ENCODE data around the gene TNFRSF12A.

Gene TNFRSF12A

DNA sequence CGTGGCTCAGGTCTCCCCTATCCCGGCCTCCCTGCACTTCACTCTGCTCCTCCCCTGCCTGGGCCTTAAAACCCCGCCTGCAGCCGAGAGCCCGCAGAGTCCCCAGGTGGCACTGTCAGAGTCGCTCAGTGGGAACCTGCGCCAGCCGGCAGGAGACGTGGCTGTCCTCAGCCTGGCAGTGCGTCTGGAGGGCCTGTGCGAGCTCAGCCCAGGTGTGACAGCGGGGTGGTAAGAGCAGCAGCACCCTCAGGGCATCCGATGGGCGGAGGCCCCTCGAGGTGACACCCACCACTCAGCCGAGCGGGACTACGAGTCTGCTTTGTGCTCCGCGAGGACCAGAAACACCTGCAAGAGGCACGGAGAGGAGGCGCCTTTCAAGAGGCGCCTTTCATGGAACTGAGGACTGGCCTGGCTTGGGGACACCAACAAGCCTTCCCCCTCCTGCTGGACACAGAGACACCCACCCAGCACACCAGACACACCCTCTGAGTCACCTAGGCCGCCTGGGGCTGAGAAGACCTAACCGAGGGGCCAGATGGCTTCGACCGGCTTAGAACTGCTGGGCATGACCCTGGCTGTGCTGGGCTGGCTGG is 7.2 kb upstream of the TNFRSF12A start, which contains the start of gene CLDN9:
CLDN9 (plus strand) TSS at position 96 of the 593 bp plus-strand sequence; CDS start at position 536, 440 bp downstream.
- no peak for DNase-seq

DNA sequence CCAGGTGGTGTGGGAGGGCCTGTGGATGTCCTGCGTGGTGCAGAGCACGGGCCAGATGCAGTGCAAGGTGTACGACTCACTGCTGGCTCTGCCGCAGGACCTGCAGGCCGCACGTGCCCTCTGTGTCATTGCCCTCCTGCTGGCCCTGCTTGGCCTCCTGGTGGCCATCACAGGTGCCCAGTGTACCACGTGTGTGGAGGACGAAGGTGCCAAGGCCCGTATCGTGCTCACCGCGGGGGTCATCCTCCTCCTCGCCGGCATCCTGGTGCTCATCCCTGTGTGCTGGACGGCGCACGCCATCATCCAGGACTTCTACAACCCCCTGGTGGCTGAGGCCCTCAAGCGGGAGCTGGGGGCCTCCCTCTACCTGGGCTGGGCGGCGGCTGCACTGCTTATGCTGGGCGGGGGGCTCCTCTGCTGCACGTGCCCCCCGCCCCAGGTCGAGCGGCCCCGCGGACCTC is 6.6 kb upstream of the TNFRSF12A start:
- DNase-seq: no peak

DNA sequence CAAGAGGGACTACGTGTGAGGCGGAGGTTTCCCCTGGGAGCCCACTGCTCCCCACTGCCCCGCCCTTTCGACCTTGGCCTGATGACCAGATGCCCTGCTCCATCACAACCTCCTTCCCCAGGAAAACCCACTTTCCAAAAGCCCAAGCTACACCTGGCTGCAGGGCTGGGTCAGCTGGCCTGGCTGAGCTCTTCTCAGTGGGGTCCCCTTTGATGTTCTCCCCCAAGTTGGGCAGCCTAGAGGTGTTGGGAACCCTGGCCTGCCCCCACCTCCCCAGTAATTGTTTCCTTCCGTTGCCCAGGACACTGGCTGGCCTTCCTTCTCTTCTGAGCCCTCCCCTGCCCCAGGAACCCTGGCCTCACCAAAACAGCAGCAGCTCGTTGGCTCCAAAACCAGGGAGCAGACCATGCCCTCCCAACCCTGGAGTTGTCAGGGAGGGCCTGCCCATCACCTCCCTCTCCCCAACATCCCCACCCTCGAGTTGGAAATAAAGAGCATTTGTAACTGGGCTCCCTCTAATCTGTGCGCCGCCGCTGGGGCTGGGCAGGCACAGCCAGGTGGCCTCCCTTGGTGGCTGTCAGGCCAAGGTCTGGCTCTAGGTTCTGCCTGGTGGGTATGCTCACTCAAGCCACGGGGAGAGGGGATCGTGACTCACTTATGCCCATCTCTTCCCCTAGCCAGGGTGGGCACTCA is 6.0 kb upstream of the TNFRSF12A start:
- DNase-seq: no peak

DNA sequence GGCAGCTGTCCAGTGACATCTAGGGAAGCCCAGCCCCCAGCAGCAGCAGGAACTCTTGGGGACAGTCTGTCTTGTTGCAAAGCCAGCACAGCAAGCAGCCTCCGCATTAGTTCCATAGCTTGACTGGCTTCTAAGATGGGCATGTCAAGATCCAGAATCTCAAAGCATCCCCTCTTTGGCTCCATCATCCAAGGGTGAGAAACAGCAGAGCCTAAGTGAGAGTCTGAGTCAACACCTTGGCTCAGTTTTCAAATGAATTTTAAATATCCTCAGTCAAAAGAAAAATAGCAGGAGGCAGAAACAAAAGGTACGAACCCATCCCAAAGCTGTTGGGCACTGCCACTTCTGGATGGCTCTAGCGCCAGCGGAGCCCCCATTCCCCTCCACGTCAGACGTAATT is 5.2 kb upstream of the TNFRSF12A start:
- no peak for DNase-seq

DNA sequence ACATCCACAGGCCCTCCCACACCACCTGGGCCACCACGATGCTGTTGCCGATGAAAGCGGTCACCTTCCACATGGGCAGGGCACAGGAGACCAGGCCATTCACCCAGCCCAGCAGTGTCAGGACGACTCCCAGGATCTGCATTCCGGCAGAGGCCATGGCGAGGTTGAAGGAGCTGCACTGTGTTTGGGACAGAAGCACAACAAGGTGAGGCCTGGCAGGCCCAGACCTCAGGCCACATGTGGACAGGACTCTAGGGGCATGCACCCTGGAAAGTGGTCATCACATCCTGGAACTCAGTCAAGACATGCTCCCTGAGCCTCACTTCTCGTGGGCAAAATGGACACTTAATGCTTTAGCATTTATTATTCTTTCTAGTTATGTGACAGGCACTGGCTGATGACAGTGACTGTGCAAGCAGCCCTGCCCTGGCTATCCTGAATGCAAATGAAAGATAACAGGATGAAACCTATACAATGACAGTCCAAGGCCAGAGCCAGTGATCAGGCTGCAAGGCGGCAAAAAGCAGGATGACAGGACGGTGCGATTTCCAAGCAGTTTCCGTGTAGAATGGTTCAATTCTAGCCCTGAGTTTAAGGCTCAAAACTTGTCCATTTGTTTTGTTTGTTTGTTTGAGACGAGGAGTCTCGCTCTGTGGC is 4.2 kb upstream of the TNFRSF12A start:
- no peak for DNase-seq

DNA sequence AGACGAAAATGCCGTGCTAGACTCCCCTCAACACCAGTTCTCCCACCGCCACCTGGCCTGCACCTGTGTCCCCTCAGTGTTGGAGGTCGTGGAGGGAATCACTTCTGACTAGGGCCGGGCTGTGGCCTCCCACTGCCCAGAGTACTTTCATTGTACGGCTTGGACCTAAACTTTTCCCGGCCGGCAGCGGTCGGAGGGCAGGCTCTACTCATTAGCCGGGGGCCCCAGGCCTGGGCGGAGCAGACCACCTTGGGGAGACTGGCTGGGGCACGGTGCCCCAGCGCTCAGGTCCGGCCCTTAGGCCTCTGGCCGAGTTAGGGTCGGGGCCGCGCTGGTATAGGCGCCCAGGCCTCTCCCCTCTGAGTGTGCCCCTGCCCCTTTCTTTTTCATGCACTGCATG is 2.8 kb upstream of the TNFRSF12A start:
- no peak for DNase-seq

DNA sequence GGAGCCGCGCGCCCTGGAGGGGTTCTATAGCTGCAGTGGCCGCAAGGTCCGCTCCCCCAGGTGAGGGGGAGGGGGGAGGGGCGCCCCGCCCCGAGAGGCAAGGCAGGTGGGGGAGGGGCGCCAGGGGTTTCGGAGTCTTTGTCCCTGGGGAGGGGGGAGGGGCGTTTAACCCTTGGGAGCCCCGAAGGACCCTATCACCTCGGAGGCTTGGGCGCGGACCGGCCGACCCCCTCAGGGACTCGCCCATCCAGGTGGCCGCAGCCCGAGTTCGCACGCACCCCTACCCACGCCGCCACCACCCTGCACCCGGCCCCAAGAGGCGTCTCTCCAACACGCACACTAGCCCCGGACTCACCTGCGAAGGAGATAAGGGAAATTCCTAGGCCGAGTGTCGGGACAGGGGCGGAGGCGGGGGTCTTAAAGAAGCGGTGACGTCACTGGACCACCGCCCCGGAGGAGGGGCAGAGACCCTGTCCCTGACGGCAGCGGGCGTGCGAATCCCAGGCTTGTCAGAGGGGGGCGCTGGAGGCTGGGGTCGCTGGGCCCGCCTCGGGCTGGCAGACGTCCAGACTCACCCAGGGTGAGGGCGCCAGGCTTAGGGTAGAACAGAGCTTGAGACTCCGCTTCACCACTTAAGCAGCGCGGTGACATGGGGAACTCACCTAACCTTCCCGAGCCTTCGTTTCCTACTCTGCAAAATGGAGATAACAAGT is 2.2 kb upstream of the TNFRSF12A start, which contains the start of gene CLDN6:
CLDN6 (minus strand) TSS at position 390 of the 713 bp plus-strand sequence. CDS start 2,162 bp downstream, outside the sequence.
- DNase-seq: peak in 4 of 6 experiments; percentile 11 to 17 (median 14)

DNA sequence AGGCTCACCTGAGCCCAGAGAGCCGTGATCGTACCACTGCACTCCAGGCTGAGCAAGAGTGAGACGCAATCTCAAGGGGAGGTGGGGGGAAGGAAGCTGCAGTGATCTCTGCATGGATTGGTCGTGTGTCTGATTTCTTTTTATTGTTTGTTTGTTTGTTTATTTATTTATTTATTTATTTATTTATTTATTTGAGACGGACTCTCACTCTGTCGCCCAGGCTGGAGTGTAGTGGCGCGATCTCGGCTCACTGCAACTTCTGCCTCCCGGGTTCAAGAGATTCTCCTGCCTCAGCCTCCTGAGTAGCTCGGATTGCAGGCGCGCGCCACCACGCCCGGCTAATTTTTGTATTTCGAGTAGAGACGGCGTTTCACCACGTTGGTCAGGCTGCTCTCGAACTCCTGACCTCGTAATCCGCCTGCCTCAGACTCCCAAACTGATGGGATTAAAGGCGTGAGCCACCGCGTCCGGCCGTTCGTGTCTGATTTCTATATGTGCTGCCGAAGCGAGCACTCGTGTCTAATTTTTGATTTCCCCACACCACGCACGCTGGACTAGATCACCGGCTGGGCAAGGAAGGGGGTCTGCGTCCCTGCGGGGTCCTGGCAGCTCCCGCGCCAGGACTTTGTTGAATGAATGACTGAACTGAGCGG is 448 bp upstream of the TNFRSF12A start:
- DNase-seq: no peak

DNA sequence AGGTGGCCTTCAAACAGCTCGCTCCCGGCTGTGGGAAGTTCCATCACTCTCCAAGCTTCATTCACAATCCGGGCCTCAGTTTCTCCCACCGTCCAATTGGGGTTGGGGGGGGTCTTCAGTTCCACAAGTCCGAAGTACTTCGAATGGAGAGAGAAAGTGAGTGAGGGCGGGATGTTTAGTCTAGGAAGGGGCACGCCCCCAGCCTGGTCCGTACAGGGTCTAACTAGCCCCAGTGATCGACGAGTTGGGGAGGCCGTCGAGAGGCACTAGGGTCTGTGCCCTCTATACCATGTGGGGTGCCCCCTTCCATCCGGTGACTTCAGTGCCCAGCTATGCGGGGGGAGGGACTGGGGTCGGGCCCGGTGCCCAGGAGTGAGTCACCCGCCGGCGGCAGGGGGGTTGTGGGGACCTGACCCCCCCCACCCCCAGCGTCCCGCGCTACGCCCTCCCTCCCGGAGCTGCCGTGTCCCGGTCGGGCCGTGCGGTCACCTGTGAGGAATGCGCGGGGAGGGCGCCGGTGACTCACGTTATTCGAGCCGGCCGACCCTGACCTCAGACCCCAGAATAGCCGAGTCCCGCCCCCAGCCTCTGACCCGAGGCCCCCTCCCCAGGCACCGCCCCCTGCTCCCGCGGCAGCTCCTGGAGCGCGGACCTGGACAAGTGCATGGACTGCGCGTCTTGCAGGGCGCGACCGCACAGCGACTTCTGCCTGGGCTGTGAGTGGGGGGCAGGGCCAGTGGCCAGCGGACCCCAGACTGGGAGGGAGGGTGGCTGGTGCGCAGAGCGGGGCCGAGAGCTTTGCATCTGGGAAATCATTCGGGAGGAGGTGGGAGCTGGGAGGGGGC is 658 bp downstream of the TNFRSF12A start:
- peak in 4 of 6 experiments; percentile 27 to 57 (median 46) for DNase-seq

DNA sequence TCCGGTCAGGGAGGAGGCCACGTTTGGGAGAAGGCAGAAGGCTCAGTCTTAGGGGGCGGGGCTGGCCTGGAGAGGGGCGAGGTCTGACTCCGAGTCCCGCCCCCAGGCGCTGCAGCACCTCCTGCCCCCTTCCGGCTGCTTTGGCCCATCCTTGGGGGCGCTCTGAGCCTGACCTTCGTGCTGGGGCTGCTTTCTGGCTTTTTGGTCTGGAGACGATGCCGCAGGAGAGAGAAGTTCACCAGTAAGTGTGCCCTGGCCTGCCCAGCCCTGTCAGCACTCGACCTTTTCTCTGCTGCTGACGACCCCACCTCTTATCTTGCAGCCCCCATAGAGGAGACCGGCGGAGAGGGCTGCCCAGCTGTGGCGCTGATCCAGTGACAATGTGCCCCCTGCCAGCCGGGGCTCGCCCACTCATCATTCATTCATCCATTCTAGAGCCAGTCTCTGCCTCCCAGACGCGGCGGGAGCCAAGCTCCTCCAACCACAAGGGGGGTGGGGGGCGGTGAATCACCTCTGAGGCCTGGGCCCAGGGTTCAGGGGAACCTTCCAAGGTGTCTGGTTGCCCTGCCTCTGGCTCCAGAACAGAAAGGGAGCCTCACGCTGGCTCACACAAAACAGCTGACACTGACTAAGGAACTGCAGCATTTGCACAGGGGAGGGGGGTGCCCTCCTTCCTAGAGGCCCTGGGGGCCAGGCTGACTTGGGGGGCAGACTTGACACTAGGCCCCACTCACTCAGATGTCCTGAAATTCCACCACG is 1.5 kb downstream of the TNFRSF12A start:
- peak; percentile 29 to 71 (median 62) for DNase-seq

DNA sequence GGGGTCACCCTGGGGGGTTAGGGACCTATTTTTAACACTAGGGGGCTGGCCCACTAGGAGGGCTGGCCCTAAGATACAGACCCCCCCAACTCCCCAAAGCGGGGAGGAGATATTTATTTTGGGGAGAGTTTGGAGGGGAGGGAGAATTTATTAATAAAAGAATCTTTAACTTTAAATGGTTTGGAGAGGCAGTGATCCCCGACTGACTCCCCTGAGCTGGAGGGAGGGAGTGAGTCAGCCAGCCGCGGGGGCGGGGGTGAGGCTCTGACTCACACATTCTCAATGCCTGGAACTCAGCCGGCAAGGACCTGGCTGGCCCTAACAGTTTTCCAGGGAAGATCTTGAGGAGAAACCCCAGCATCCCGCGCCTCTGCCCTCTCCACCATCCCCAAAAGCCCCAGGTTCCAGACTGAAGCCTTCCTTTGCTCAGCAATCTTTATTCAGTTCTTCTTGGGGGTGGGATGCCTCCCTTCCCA is 2.1 kb downstream of the TNFRSF12A start:
- DNase-seq: peak in 4 of 6 experiments; percentile 21 to 67 (median 46)

DNA sequence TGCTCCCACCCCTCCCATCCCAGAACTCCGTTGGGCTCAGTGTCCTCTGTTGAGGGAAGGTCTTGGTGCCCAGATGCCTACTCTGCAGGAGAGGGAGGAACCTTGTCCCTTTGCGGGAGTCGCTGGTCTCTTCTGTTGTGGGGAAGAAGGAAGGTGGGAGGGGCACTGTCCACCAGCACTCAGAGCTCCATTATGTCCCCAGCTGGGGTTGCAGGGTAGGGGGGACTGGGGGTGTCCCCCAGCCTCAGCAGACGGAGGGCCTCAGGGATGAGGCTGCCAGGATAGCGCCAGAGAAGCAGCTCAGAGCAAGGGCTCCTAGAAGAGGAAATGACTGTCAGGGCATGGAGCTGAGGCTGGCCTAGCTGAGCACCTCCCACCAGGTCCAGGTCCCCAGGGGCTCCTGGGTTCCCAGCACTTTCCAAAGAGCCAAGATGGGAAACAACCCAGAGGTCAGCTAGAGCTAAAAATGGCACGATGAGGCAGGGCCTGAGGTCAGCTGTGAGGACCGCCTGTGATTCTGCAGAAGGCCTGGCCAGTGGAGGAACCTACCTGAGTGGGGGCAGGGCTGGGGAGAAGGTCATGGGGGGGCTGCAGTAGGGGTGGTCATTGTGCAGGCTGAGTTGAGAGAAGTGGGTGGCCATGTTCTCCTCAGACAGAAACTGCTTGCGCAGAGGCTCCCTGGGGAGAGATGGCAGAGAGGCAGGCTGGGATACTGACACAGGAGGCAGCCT is 2.7 kb downstream of the TNFRSF12A start:
- peak in 2 of 6 experiments; percentile 33 to 46 for DNase-seq

DNA sequence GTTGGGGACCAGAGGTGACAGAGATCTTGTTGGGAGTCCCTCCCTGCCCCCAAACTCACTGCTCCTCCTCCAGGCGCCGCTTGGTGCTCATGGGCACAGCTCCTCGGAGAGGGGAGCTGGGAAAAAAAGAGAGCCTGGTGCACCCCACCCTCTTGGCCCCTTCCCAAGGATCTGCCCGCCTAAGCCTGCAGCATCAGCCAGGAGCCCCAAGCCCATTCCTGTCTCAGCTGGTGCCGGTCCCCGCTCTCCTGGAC is 3.2 kb downstream of the TNFRSF12A start:
- DNase-seq: peak in 2 of 6 experiments; percentile 31 to 60

DNA sequence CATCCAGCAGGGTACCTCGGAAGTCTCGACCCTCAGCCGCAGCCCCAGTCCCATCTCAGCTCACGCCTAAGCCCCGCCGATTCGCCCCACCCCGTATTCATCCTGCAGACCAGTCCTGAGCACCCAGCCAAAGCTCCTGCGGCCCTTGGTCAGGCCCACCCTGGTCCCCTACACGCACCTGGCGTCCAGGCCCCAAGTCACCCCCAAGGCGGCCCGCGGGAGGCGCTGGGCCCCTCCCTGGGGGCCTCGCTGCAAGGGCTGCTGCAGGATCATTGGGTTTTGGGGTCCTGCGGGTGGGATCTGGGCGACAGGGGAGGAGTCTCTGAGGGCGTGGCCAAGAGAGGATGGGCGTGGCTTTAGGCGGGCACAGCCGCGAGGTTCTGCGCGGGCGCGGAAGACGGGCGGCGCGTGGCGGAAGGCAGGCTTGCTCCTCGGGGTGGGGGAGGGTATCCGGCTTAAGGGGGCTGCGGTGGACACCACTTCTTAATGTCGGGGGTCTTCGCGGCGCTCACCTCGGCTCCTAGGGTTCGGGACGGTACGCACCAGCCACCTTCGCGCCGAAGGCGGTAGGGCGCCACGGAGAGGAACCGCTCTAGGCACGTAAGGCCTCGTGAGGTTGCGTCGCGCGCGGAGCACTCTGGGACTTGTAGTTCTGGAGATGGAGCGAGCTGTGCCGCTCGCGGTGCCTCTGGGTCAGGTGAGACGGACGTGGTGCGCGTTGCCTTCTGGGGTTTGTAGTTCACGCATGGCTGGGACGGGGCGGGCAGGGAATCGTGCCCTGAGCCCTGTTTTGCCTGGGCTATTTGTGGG is 3.7 kb downstream of the TNFRSF12A start, which contains the start of the genes HCFC1R1 and THOC6:
HCFC1R1 (minus strand) TSS at position 274 of the 810 bp plus-strand sequence; CDS start at position 273, 1 bp downstream.
THOC6 (plus strand) TSS at position 367 of the 810 bp plus-strand sequence; CDS start at position 659, 292 bp downstream.
- peak; percentile 90 to 98 (median 94) for DNase-seq

DNA sequence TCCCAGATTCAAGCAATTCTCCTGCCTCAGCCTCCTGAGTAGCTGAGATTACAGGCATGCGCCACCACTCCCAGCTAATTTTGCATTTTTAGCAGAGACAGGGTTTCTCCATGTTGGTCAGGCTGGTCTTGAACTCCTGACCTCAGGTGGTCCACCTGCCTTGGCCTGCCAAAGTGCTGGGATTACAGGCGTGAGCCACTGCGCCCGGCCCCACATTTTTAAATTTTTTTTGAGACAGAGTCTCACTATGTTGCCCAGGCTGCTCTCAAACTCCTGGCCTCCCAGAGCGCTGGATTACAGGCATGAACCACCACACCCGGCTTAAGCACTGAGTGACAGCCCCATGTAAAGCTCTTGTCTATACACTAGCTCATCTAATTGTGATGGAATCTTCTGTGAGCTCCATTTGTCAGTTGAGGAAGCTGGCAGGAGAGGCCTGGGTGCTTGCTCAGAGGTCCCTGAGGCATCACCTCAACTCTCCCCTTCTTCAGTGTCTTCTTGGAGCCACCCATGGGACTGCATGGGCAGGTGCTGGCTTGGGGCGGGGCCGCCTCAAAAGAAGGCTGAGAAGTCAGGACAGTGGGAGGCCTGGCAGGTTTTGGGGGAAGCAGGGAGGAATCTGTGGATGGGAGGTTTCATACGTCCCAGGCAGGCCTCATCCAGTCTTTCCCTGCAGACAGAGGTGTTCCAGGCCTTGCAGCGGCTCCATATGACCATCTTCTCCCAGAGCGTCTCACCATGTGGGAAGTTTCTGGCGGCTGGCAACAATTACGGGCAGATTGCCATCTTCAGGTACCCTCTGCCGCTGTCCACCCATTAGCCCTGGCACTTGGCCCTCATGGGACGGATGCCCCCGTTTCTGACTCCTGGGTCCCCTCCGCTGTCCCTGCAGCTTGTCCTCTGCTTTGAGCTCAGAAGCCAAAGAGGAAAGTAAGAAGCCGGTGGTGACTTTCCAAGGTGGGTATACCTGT is 5.1 kb downstream of the TNFRSF12A start:
- no peak for DNase-seq

DNA sequence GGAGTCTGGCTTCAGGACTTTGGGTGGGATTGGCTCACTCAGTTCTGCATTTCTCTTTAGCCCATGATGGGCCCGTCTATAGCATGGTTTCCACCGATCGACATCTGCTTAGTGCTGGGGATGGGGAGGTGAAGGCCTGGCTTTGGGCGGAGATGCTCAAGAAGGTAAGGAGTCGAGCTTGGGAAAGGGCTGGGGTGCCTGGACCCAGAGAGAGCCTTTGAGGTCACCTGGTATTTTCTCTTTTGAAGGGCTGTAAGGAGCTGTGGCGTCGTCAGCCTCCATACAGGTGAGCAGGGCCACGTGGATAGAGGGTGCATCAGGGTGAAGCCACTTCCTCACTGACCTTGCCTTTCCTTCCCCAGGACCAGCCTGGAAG is 5.8 kb downstream of the TNFRSF12A start:
- no peak for DNase-seq

DNA sequence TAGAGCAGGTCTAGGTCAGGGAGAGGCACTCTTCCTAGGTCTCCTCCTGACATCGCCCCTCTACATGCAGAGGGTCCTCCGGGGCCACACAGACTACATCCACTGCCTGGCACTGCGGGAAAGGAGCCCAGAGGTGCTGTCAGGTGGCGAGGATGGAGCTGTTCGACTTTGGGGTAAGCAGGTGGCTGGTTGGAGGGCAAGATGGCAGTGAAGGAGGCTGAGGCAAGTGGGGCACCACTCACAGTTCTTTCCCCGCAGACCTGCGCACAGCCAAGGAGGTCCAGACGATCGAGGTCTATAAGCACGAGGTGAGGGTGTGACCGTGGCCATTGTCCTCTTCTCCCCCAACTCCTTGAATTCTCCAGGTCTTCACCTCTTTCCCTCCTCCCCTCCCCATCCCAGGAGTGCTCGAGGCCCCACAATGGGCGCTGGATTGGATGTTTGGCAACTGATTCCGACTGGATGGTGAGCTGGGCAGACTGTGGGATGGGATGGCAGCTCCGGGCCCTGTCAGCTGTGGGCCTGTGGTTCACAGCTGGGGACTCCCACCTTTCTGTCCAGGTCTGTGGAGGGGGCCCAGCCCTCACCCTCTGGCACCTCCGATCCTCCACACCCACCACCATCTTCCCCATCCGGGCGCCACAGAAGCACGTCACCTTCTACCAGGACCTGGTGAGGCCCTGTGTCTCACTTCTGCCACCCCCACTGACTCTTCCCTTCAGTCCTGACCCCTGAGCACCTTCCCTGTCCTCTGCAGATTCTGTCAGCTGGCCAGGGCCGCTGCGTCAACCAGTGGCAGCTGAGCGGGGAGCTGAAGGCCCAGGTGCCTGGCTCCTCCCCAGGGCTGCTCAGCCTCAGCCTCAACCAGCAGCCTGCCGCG is 6.7 kb downstream of the TNFRSF12A start:
- no peak for DNase-seq

Measured in stimulated activated naive CD4-positive, alpha-beta T cell (primary cell).